HEK293 (cell line): ENCODE results near the gene DCDC2B.

Experiments
- CTCF ChIP-seq: fragments of 450-650 bp; formaldehyde crosslinking; IDR thresholded peaks from 2 replicates; pipeline ENCODE4 v1.5.1; 2016; ENCODE audit warnings: missing biosample characterization, missing genetic modification characterization
- EGR2 ChIP-seq: fragments of 450-650 bp; formaldehyde crosslinking; IDR thresholded peaks from 2 replicates; pipeline ENCODE4 v1.5.1; 2016; ENCODE audit warnings: low read depth, missing biosample characterization, missing genetic modification characterization
- TCF7L2 ChIP-seq: IDR thresholded peaks from 2 replicates; pipeline ENCODE4 v1.6.1; 2011; ENCODE audit warnings: low read depth, mild to moderate bottlenecking, inconsistent platforms, low read length, moderate library complexity, borderline replicate concordance
- ZBTB7A ChIP-seq: fragments of 450-650 bp; formaldehyde crosslinking; IDR thresholded peaks from 2 replicates; pipeline ENCODE4 v1.5.1; 2016; ENCODE audit warnings: low read depth, missing biosample characterization, missing genetic modification characterization
- ZFP41 ChIP-seq: fragments of 450-650 bp; formaldehyde crosslinking; IDR thresholded peaks from 2 replicates; pipeline ENCODE4 v1.5.1; 2016; ENCODE audit warnings: missing biosample characterization, missing genetic modification characterization, borderline replicate concordance
- ZNF654 ChIP-seq: fragments of 450-650 bp; formaldehyde crosslinking; IDR thresholded peaks from 2 replicates; pipeline ENCODE4 v1.5.1; 2016; ENCODE audit warnings: low read depth, missing biosample characterization, missing genetic modification characterization
- TF ChIP-seq, protein P1 (sequence below): fragments of 450-650 bp; IDR thresholded peaks from 2 replicates; pipeline ENCODE4 v1.5.1; 2018; ENCODE audit warnings: missing biosample characterization, mild to moderate bottlenecking, missing genetic modification characterization
- TF ChIP-seq, protein P2 (sequence below): fragments of 450-650 bp; formaldehyde crosslinking; optimal IDR thresholded peaks from 2 replicates; pipeline ENCODE3; 2016; ENCODE audit warnings: missing biosample characterization, mild to moderate bottlenecking, missing genetic modification characterization

DNA sequence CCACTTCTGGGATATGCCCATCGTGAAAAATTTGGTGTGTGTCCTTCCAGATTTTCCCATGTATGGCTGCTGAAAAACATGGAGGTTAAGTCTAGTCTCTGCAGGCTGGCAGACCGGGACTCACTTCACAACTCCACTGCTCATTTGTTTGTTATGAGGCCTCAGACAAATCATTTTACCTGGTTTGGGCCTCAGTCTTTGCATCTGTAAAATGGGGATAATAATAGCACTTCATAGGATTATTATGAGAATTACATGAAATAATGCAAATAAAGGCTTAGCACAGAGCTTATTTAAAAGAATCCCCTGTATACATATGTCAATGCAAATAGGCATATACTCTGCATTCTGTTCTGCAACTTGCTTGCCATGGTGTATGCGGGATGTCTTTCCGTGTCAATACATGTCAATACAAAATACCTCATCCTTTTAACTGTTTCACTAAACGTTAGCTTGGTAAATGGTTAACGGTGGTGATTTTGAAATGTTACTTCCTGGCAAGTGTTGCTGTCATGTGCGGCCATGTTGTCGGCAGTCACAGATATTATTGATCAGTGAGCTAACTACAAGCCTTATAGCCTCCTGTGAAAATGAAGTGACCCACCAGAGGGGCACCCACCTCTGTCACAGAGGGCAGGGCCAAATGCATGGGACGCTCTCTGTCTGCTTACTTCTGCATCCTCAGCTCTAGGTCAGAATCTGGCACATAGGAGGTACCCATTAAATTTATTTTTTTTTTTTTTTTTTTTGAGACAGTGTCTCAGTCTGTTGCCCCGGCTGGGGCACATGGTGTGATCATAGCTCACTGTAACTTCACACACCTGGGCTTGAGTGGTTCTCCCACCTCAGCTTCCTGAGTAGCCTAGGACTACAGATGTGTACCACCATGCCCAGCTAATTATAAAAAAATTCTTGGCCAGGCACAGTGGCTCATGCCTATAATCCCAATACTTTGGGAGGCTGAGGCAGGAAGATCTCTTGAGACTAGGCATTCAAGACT is 46.5 kb downstream of the DCDC2B start:
- TF ChIP-seq CTCF (no peak), EGR2 (tag by site-specific recombination) (no peak), ZNF654 (tag by site-specific recombination) (no peak), ZFP41 (no peak), TCF7L2 (no peak), ZBTB7A (no peak)
- TF ChIP-seq, protein P1, sequence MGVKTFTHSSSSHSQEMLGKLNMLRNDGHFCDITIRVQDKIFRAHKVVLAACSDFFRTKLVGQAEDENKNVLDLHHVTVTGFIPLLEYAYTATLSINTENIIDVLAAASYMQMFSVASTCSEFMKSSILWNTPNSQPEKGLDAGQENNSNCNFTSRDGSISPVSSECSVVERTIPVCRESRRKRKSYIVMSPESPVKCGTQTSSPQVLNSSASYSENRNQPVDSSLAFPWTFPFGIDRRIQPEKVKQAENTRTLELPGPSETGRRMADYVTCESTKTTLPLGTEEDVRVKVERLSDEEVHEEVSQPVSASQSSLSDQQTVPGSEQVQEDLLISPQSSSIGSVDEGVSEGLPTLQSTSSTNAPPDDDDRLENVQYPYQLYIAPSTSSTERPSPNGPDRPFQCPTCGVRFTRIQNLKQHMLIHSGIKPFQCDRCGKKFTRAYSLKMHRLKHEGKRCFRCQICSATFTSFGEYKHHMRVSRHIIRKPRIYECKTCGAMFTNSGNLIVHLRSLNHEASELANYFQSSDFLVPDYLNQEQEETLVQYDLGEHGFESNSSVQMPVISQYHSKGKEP (tag by site-specific recombination), result no peak
- TF ChIP-seq, protein P2, sequence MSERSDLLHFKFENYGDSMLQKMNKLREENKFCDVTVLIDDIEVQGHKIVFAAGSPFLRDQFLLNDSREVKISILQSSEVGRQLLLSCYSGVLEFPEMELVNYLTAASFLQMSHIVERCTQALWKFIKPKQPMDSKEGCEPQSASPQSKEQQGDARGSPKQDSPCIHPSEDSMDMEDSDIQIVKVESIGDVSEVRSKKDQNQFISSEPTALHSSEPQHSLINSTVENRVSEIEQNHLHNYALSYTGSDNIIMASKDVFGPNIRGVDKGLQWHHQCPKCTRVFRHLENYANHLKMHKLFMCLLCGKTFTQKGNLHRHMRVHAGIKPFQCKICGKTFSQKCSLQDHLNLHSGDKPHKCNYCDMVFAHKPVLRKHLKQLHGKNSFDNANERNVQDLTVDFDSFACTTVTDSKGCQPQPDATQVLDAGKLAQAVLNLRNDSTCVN (tag by site-specific recombination), result no peak
